ENCODE measurements around the gene RNF223.
"Not testable (repeated sequence)": the region's sequence is repeated elsewhere in the genome, so short reads cannot be mapped to it uniquely, and the experiment has no call there.

RNF223 gene

DNA sequence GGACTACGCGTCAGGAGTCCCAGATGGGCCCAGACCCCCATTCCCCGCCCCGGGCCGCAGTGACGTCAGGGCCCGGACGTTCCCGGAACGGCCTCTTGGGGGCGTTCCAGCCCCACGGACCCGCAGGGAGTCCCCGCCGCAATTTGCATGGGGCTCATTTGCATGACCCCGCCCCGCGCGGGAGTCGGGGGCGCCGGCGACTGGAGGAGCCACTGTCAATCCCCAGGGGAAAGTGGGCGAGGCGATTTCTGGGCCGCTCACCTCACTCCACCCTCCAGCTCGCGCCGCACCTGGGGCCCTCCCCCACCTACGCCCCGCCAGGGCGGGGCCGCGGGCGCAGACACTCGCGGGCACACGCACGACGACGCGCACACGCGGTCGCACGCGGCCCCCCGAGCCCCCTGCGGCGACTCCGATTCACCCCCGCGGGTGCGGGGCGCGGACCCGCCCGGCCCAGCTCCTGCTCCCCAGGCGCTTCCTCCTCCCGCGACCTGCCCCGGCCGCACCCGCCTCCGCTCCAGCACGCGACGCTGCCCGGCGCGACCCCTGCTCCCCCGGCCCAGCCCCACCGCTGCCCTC, 41.0 kb downstream of the RNF223 start:
- H3K36me3 ChIP-seq (ENCODE audit: insufficient read depth, low read length), result no peaks in the 10 kb centered on the region
- peaks cover 0 to 41% of the 10 kb centered on the region in 2 donors for H3K27me3 ChIP-seq (ENCODE audit: control insufficient read depth in 1 of 2, insufficient read depth in 2 of 2, low read length in 2 of 2)
- peak overlapping the region; percentile 9 to 32 for H3K4me3 ChIP-seq (ENCODE audit: low read depth in 1 of 2, low read length in 2 of 2)
- H3K9ac ChIP-seq (ENCODE audit: low read length), result no peak overlapping the region
- no peaks in the 10 kb centered on the region for H3K9me3 ChIP-seq (ENCODE audit: low read length)
- no peak overlapping the region for H3K27ac ChIP-seq (ENCODE audit: low read depth, low read length)
- no peaks in the 10 kb centered on the region for H3K4me1 ChIP-seq (ENCODE audit: insufficient read depth, low read length)

DNA sequence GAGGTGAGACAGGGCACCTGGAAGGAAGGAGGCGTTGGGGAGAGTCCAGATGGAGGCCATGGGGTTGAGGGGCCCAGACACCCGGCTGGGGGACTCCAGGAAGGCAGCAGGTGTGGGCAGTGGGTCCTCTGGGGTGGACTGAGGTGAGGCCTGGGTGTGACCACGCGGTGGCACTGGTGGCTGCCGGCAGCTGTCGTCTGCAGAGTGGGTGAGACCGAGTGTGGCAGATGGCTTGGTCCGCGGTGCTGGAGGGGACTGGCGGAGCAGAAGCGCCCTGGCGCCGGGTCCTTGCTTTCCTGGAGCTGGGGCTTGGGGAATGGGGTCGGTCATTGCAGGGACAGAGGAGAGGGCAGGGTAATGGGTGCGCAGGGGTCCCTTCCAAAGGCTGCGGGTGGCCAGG, 41.7 kb downstream of the RNF223 start:
- Histone ChIP-seq H3K4me3 (ENCODE audit: low read depth in 1 of 2, low read length in 2 of 2) (no peak overlapping the region), H3K27me3 (ENCODE audit: control insufficient read depth in 1 of 2, insufficient read depth in 2 of 2, low read length in 2 of 2) (peaks cover 0 to 36% of the 10 kb centered on the region in 2 donors), H3K9ac (ENCODE audit: low read length) (no peak overlapping the region), H3K9me3 (ENCODE audit: low read length) (no peaks in the 10 kb centered on the region), H3K27ac (ENCODE audit: low read depth, low read length) (no peak overlapping the region), H3K36me3 (ENCODE audit: insufficient read depth, low read length) (no peaks in the 10 kb centered on the region), H3K4me1 (ENCODE audit: insufficient read depth, low read length) (no peaks in the 10 kb centered on the region)

DNA sequence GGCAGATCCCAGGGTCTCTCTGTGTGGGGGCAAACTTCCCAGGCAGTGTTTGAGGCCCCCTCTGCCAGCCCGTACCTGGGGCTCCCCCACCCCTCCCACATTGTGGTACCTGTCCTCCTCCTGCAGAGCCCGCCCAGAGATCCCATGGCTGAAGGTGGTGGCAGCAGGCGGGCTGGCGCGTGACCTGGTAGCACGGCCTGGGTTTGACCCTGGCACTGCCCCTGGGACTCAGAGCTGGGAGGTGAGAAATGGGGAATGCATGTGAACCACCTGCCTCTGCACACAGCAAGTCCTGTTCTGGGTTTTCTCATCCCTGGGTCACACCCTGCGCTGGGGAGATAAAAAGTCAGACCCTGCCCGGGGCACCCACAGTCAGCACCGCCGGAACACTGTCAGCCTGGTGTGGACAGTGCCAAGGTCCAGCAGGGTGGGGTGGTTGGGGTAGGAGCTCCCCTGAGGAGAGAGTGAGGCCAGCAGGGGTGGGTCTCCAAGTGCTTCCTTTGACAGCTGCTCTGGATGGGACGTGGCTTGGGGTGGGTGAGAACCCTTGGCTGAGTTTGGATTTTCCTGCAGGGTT, 42.4 kb downstream of the RNF223 start:
- Histone ChIP-seq H3K9ac (ENCODE audit: low read length) (no peak overlapping the region), H3K27ac (ENCODE audit: low read depth, low read length) (no peak overlapping the region), H3K9me3 (ENCODE audit: low read length) (no peaks in the 10 kb centered on the region), H3K27me3 (ENCODE audit: control insufficient read depth in 1 of 2, insufficient read depth in 2 of 2, low read length in 2 of 2) (peaks cover 0 to 29% of the 10 kb centered on the region in 2 donors), H3K4me1 (ENCODE audit: insufficient read depth, low read length) (no peaks in the 10 kb centered on the region), H3K36me3 (ENCODE audit: insufficient read depth, low read length) (no peaks in the 10 kb centered on the region), H3K4me3 (ENCODE audit: low read depth in 1 of 2, low read length in 2 of 2) (no peak overlapping the region)

DNA sequence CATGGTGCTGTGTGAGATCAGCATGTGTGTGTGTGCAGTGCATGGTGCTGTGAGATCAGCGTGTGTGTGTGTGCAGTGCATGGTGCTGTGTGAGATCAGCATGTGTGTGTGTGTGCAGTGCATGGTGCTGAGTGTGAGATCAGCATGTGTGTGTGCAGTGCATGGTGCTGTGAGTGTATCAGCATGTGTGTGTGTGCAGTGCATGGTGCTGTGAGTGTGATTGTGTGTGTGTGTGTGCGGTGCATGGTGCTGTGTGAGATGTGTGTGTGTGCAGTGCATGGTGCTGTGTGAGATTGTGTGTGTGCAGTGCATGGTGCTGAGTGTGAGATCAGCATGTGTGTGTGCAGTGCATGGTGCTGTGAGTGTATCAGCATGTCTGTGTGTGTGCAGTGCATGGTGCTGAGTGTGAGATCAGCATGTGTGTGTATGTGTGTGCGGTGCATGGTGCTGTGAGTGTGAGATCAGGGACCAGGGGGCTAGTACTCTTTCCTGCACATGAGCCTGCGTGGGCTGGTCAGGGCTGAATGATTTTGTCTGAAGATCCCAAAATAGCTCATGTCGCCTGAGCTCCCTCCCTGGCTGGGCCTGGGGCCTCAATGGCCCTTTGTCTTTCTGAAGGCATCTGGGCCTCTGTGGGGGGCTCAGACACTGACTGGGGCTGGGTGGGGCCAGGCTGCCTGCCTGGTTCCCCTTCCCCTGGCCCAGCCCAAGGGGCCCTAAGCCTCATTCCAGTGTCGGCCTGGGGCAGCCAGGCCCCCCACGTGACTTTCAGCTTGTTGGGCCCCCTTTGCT, 43.0 kb downstream of the RNF223 start:
- not testable (repeated sequence) for H3K9ac ChIP-seq (ENCODE audit: low read length); H3K4me3 ChIP-seq (ENCODE audit: low read depth in 1 of 2, low read length in 2 of 2); H3K9me3 ChIP-seq (ENCODE audit: low read length); H3K27ac ChIP-seq (ENCODE audit: low read depth, low read length); H3K4me1 ChIP-seq (ENCODE audit: insufficient read depth, low read length); H3K36me3 ChIP-seq (ENCODE audit: insufficient read depth, low read length)
- peaks cover 0 to 28% of the 10 kb centered on the region in 2 donors for H3K27me3 ChIP-seq (ENCODE audit: control insufficient read depth in 1 of 2, insufficient read depth in 2 of 2, low read length in 2 of 2)

DNA sequence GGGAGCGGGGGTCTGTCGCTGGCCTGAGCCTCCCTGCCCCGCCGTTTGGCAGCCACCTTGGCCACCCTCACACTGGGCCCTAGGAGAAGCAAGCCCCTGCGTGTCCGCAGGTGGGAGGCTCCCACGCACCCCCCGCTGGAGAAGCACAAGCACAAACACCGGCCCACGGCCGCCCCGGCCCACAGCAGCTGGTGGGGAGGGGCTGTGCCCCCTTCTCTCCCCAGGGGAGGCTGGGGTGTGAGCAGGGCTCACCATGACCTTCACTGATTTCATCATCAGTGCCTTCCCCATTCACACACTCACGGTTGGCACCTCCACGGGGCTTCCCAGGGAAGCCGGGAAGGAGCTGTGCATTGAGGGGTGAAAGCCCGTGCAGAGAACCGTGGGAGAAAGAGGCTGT, 46.3 kb downstream of the RNF223 start:
- H3K9ac ChIP-seq (ENCODE audit: low read length), result no peak overlapping the region
- no peaks in the 10 kb centered on the region for H3K9me3 ChIP-seq (ENCODE audit: low read length)
- no peak overlapping the region for H3K4me3 ChIP-seq (ENCODE audit: low read depth in 1 of 2, low read length in 2 of 2)
- no peaks in the 10 kb centered on the region for H3K4me1 ChIP-seq (ENCODE audit: insufficient read depth, low read length)
- H3K27ac ChIP-seq (ENCODE audit: low read depth, low read length), result no peak overlapping the region
- no peaks in the 10 kb centered on the region for H3K36me3 ChIP-seq (ENCODE audit: insufficient read depth, low read length)
- peaks cover 0 to 12% of the 10 kb centered on the region in 2 donors for H3K27me3 ChIP-seq (ENCODE audit: control insufficient read depth in 1 of 2, insufficient read depth in 2 of 2, low read length in 2 of 2)

DNA sequence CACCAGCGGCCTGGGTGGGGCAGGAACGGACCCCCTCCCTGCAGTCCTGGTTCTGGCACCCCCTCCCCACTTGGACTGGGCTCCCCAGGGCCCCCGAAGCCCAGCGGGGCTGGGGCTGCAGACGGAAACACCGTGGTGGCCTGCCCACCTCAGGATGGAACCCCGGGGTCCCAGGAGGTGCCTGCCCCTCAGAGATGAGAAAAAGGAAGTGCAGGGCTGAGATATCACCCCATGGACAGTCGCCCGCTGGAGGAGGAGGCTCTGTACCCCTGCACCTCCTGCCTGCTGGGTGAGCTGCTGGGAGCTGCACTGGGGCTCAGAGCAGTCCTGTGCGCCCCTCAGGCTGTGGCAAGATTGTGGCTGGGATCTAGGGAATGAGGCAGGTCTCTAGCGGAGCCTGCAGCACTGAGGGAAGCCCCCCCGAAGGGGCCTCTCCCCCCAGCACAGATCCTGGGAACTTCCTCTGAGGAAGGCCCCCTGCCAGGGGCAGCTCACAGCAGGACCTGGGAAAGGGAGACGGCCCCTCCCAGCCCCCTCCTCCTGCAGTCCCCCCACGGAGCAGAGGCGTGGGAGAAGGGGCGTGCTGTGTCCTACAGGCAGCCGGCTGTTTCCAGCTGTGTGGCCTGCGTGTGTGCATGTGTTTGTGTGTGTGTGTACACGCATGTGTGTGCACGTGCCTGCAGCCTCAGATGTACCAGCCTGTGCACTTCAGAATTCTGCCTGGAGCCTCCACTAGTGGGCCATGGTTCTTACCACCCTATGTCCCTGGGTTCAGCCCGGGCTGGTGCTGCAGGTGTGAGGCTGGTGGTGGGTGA, 47.3 kb downstream of the RNF223 start:
- H3K9ac ChIP-seq (ENCODE audit: low read length), result no peak overlapping the region
- no peak overlapping the region for H3K27ac ChIP-seq (ENCODE audit: low read depth, low read length)
- no peaks in the 10 kb centered on the region for H3K4me1 ChIP-seq (ENCODE audit: insufficient read depth, low read length)
- no peak overlapping the region for H3K4me3 ChIP-seq (ENCODE audit: low read depth in 1 of 2, low read length in 2 of 2)
- H3K9me3 ChIP-seq (ENCODE audit: low read length), result no peaks in the 10 kb centered on the region
- peaks cover 0 to 4% of the 10 kb centered on the region in 2 donors for H3K27me3 ChIP-seq (ENCODE audit: control insufficient read depth in 1 of 2, insufficient read depth in 2 of 2, low read length in 2 of 2)
- H3K36me3 ChIP-seq (ENCODE audit: insufficient read depth, low read length), result no peaks in the 10 kb centered on the region

DNA sequence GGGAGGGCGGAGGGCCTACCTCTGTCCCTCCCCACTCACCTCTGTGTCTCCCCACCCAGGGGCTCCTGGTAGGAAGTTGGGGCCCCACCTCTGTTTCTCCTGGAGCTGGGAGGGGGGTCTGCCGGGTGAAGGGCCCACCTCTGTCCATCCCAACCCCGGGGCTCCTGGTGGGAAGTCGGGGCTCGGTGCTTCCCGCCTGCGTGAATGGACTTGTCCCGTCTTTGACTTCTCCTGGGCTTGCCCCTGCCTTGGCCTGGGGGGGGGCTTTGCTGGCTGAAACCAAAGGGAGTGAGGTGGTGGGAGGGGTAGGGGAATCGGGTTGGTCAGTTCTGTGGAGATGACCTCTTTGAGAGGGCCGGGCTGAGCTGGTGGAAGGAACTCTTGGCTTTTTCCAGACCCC, 48.4 kb downstream of the RNF223 start:
- H3K27me3 ChIP-seq (ENCODE audit: control insufficient read depth in 1 of 2, insufficient read depth in 2 of 2, low read length in 2 of 2), result peaks cover 0 to 11% of the 10 kb centered on the region in 2 donors
- H3K36me3 ChIP-seq (ENCODE audit: insufficient read depth, low read length), result no peaks in the 10 kb centered on the region
- no peaks in the 10 kb centered on the region for H3K9me3 ChIP-seq (ENCODE audit: low read length)
- peaks cover 7% of the 10 kb centered on the region for H3K4me1 ChIP-seq (ENCODE audit: insufficient read depth, low read length)
- no peak overlapping the region for H3K9ac ChIP-seq (ENCODE audit: low read length)
- no peak overlapping the region for H3K4me3 ChIP-seq (ENCODE audit: low read depth in 1 of 2, low read length in 2 of 2)
- H3K27ac ChIP-seq (ENCODE audit: low read depth, low read length), result no peak overlapping the region

DNA sequence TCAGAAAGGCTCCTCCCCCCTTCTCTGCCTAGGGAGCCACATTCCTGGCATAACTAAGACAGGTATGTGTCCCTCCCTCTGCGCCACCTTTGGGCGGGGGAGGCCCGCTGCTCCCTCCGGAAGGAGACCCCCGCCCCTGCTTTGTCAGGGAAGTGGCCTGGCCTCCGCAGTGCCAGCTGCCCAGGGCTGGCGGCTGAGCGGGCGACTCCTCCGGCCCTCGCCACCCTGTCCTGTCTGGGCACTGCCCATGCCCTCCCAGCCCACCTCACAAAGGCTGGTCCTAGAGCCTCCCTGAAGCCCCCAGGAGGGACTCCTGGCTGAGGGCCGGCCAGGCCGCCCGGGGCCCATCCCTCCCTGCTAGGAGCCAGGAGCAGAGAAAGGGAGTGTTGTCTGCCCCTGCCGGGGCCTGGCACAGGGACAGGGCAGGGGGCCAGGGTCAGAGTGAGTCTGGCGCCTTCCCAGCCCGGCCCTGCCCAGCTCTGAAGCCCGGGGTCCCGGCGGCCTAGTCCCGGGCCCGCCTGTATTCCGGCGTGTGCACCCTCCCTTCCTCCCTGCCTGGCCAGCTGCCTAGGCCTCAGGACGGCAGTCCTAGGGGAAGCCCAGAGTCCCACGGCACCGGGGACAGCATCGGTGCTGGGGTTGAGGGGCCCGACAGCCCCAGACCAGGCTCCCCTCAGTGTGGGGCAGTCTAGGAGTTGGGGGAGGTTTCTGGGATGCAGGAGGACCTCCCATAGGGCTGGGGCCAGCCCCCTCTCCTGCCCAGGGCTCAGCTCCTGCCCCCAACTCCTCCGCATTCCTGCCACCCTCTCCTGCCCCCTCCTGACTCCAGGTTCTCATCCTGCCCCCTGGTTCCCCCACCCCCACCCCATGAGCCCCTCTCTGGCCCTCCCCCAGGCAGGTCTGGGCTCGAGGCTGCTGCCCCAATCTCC, 49.1 kb downstream of the RNF223 start:
- H3K27me3 ChIP-seq (ENCODE audit: control insufficient read depth in 1 of 2, insufficient read depth in 2 of 2, low read length in 2 of 2), result peaks cover 0 to 12% of the 10 kb centered on the region in 2 donors
- no peak overlapping the region for H3K4me3 ChIP-seq (ENCODE audit: low read depth in 1 of 2, low read length in 2 of 2)
- H3K36me3 ChIP-seq (ENCODE audit: insufficient read depth, low read length), result no peaks in the 10 kb centered on the region
- H3K9me3 ChIP-seq (ENCODE audit: low read length), result no peaks in the 10 kb centered on the region
- no peak overlapping the region for H3K9ac ChIP-seq (ENCODE audit: low read length)
- peaks cover 7% of the 10 kb centered on the region for H3K4me1 ChIP-seq (ENCODE audit: insufficient read depth, low read length)
- no peak overlapping the region for H3K27ac ChIP-seq (ENCODE audit: low read depth, low read length)

DNA sequence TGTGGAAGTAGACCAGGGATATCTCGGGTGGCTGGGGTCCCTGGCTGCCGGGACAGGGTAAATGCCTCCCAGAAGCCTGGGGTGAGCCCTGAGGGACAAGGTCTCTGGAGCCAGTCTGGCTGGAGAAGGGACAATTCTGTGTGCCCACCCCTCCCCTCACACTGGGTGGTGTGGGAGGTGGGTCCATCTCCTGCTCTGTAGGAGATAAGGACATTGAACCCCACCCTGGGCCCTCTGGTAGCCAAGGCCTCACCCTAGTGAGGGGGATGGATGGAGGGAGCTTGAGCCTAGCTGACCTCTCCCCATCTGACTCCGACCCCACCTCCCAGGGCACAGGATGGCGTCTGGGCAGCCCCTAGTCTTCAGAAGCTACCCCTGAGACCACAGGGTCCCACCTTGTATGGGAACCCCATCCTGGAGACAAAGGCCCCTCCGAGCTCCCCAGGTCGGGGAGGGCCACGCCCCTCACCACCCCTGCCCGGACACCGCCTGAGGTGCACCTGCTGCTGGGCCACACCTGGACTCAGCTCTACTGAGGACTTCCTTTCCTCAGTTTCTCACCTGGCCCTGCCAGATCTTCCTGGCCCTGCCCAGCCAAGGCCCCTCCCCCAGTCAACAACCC, 49.8 kb downstream of the RNF223 start:
- Histone ChIP-seq H3K4me3 (ENCODE audit: low read depth in 1 of 2, low read length in 2 of 2) (no peak overlapping the region), H3K4me1 (ENCODE audit: insufficient read depth, low read length) (peaks cover 7% of the 10 kb centered on the region), H3K9me3 (ENCODE audit: low read length) (no peaks in the 10 kb centered on the region), H3K27me3 (ENCODE audit: control insufficient read depth in 1 of 2, insufficient read depth in 2 of 2, low read length in 2 of 2) (peaks cover 0 to 12% of the 10 kb centered on the region in 2 donors), H3K9ac (ENCODE audit: low read length) (no peak overlapping the region), H3K36me3 (ENCODE audit: insufficient read depth, low read length) (no peaks in the 10 kb centered on the region), H3K27ac (ENCODE audit: low read depth, low read length) (no peak overlapping the region)

DNA sequence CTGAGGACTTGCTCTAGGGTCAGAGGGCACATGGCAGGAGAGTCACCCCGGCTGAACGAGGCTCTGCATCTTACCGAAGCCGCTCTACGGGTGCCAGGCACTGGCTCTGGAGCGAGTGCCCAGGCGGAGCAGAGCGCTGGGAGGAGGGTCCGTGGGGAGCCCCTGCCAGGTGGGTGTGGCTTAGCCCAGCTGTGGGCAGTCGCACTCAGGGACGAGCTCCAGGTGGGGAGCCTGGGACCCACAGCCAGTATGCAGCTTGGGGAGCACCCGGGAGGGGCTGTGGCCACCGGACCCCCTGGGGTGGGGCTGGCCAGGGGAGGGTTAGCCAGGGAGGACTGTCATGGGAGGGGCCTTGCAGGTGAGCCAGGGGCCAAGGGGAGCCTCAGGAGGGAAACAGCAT, 50.4 kb downstream of the RNF223 start:
- Histone ChIP-seq H3K4me1 (ENCODE audit: insufficient read depth, low read length) (peaks cover 7% of the 10 kb centered on the region), H3K27me3 (ENCODE audit: control insufficient read depth in 1 of 2, insufficient read depth in 2 of 2, low read length in 2 of 2) (peaks cover 0 to 12% of the 10 kb centered on the region in 2 donors), H3K9me3 (ENCODE audit: low read length) (no peaks in the 10 kb centered on the region), H3K4me3 (ENCODE audit: low read depth in 1 of 2, low read length in 2 of 2) (no peak overlapping the region), H3K27ac (ENCODE audit: low read depth, low read length) (no peak overlapping the region), H3K36me3 (ENCODE audit: insufficient read depth, low read length) (no peaks in the 10 kb centered on the region), H3K9ac (ENCODE audit: low read length) (no peak overlapping the region)

Data from muscle layer of colon (tissue), 2 donors.